Measurements from ENCODE around the gene FAM111A. TPM values are rescaled to one million over a fixed set of nuclear protein-coding genes. Genes with fewer than 3 reads are reported as not detected.

FAM111A gene
- total RNA-seq, 6 experiments from 2014 or later: 10.8 to 19.5 (median 16.6) TPM

- 98% methylated on average over 4 of the region's 5 CpGs for WGBS (ENCODE audit: insufficient coverage, low coverage, low lambda C conversion rate, missing lambda C conversion rate)
- no peak for ATAC-seq
- Histone ChIP-seq H3K36me3 (peaks cover 0 to 5% (median 0%) of the 10 kb centered on the region in 4 donors), H3K27me3 (no peaks in the 10 kb centered on the region), H3K27ac (no peak overlapping the region), H3K4me1 (no peaks in the 10 kb centered on the region), H3K4me3 (no peak overlapping the region), H3K9me3 (no peaks in the 10 kb centered on the region)
- TF ChIP-seq CTCF (IDR thresholded peaks at IDR 0.05) (no peak), POLR2A (IDR thresholded peaks at IDR 0.05) (no peak)
- intact Hi-C loops (cut with DNase I): no loop called here
- no peak for DNase-seq
These were observed 12.0 kb downstream of the FAM111A start for GRCh38 chr11:59154610-59155009.

GRCh38 chr11:59157433-59157832, 14.8 kb downstream of the FAM111A start:
- Histone ChIP-seq H3K9me3 (no peaks in the 10 kb centered on the region), H3K4me1 (no peaks in the 10 kb centered on the region), H3K27me3 (no peaks in the 10 kb centered on the region), H3K36me3 (no peaks in the 10 kb centered on the region), H3K4me3 (no peak overlapping the region), H3K27ac (no peak overlapping the region)
- TF ChIP-seq POLR2A (IDR thresholded peaks at IDR 0.05) (no peak), CTCF (IDR thresholded peaks at IDR 0.05) (no peak)
- intact Hi-C loops (cut with DNase I): no loop called here
- ATAC-seq (no peak), DNase-seq (no peak)
- 63% methylated on average over 3 of the region's 3 CpGs for WGBS (ENCODE audit: insufficient coverage, low coverage, low lambda C conversion rate, missing lambda C conversion rate)

- Histone ChIP-seq H3K4me3 (no peak overlapping the region), H3K27ac (no peak overlapping the region), H3K4me1 (no peaks in the 10 kb centered on the region), H3K9me3 (no peaks in the 10 kb centered on the region), H3K36me3 (no peaks in the 10 kb centered on the region), H3K27me3 (no peaks in the 10 kb centered on the region)
- intact Hi-C loops (cut with DNase I): no loop called here
- 30% methylated on average over 8 of the region's 8 CpGs for WGBS (ENCODE audit: insufficient coverage, low coverage, low lambda C conversion rate, missing lambda C conversion rate)
- DNase-seq (peak in 1 of 3 donors; percentile 60), ATAC-seq (peak; percentile 96 to 98 (median 96))
- TF ChIP-seq POLR2A (IDR thresholded peaks at IDR 0.05): no peak
- peak; percentile 79 to 90 (median 84) for TF ChIP-seq CTCF (IDR thresholded peaks at IDR 0.05)
These were observed 15.8 kb downstream of the FAM111A start for GRCh38 chr11:59158206-59159068.

GRCh38 chr11:59164028-59164427, 21.4 kb downstream of the FAM111A start:
- DNase-seq (no peak), ATAC-seq (no peak)
- 37% methylated on average over 3 of the region's 3 CpGs for WGBS (ENCODE audit: insufficient coverage, low coverage, low lambda C conversion rate, missing lambda C conversion rate)
- no peaks in the 10 kb centered on the region for H3K27me3 ChIP-seq
- H3K27ac ChIP-seq: no peak overlapping the region
- no peaks in the 10 kb centered on the region for H3K4me1 ChIP-seq
- H3K4me3 ChIP-seq: no peak overlapping the region
- no peaks in the 10 kb centered on the region for H3K36me3 ChIP-seq
- intact Hi-C loops (cut with DNase I): no loop called here
- TF ChIP-seq POLR2A (IDR thresholded peaks at IDR 0.05) (no peak), CTCF (IDR thresholded peaks at IDR 0.05) (no peak)
- H3K9me3 ChIP-seq: no peaks in the 10 kb centered on the region

All from right lobe of liver (tissue), 6 donors.